GM12878 (cell line): ENCODE measurements around the gene IGFBP6. TPM values are rescaled to one million over a fixed set of nuclear protein-coding genes. Genes with fewer than 3 reads are reported as not detected.

Experiments used
- ATAC-seq: fragments of 200-7000 bp; cut with Tn5 transposase; 3 replicates; pipeline ENCODE4 v1.9.1; 2020; ENCODE audit warnings: mild to moderate bottlenecking, moderate library complexity
- BruUV-seq: library from RNA; stranded (reverse); fragments of 400-500 nt; replicated peaks from 2 replicates; lab custom pipeline; 2021; lab: Mats Ljungman, UMichigan
- CTCF ChIA-PET: fragments of 300-600 bp; sonication (Branson Sonifier 250); formaldehyde crosslinking; extraction: SDS; loops from one replicate; lab custom pipeline; 2021; ENCODE audit warnings: inconsistent platforms; lab: Yijun Ruan, JAX
- POLR2A ChIA-PET: fragments of 350-600 bp; formaldehyde crosslinking; extraction: SDS; loops from one replicate; lab custom pipeline; 2021; ENCODE audit warnings: inconsistent platforms; lab: Charles Lee
- RAD21 ChIA-PET: fragments of 300-600 bp; sonication (Branson Sonifier 250); formaldehyde crosslinking; loops from one replicate; lab custom pipeline; 2023; ENCODE audit warnings: antibody characterized with exemption; ENCODE audit not compliant: unreplicated experiment; lab: Charles Lee
- SMC1A ChIA-PET: fragments of 300-600 bp; sonication (Branson Sonifier 250); formaldehyde crosslinking; loops from one replicate; lab custom pipeline; 2023; ENCODE audit not compliant: unreplicated experiment, uncharacterized antibody; lab: Charles Lee
- DNase-seq: peaks from one replicate; pipeline ENCODE4 v3.0.0-alpha.2; 2011; ENCODE audit warnings: low read depth, low spot score
- FAIRE-seq: peaks from 3 replicates; lab custom pipeline; 2011; peaks lifted over from hg19 to GRCh38; lab: Jason Lieb, UNC
- H2AFZ ChIP-seq: 2 replicates; pipeline ENCODE4 v1.6.0; 2011; ENCODE audit warnings: low read depth, low read length, control low read depth; ENCODE audit not compliant: control insufficient read depth
- H3K27ac ChIP-seq: 2 replicates; pipeline ENCODE4 v1.5.1; 2011; ENCODE audit warnings: control low read depth; ENCODE audit not compliant: control insufficient read depth, insufficient read depth
- H3K27me3 ChIP-seq, 2 experiments: replicated peaks in 1 of 2; 2 replicates each; pipeline versions ENCODE4 v1.6.0 to v1.6.1; 2011; ENCODE audit warnings: low read length in 1 of 2; ENCODE audit not compliant: control insufficient read depth in 2 of 2, insufficient read depth in 2 of 2
- H3K36me3 ChIP-seq, 2 experiments: 2 replicates each; pipeline ENCODE4 v1.5.1; 2011; ENCODE audit warnings: low read length in 1 of 2; ENCODE audit not compliant: control insufficient read depth in 2 of 2, insufficient read depth in 2 of 2
- H3K4me1 ChIP-seq: 2 replicates; pipeline ENCODE4 v1.6.1; 2011; ENCODE audit warnings: mild to moderate bottlenecking, low read length, moderate library complexity, mixed read lengths; ENCODE audit not compliant: control insufficient read depth, insufficient read depth
- H3K4me2 ChIP-seq: 2 replicates; pipeline ENCODE4 v1.6.0; 2011; ENCODE audit warnings: control low read depth; ENCODE audit not compliant: control insufficient read depth, insufficient read depth
- H3K4me3 ChIP-seq: fragments of 200-600 bp; sonication (generic); 2 replicates; pipeline ENCODE4 v1.5.1; 2016
- H3K79me2 ChIP-seq: 2 replicates; pipeline ENCODE4 v1.6.0; 2011; ENCODE audit warnings: low read length; ENCODE audit not compliant: control insufficient read depth, insufficient read depth
- H3K9ac ChIP-seq: 2 replicates; pipeline ENCODE4 v1.8.0; 2011; ENCODE audit warnings: low read length, control low read depth, mixed read lengths; ENCODE audit not compliant: control insufficient read depth, insufficient read depth
- H3K9me3 ChIP-seq: replicated peaks from 3 replicates; pipeline ENCODE4 v1.5.1; 2011; ENCODE audit warnings: mild to moderate bottlenecking, low read length; ENCODE audit not compliant: control insufficient read depth, insufficient read depth
- H4K20me1 ChIP-seq: 2 replicates; pipeline ENCODE4 v1.6.0; 2011; ENCODE audit not compliant: control insufficient read depth, insufficient read depth
- CBX3 ChIP-seq: fragments of 200-600 bp; sonication (generic); IDR thresholded peaks from 2 replicates; pipeline ENCODE4 v1.6.1; 2016; ENCODE audit warnings: low read depth, borderline replicate concordance
- CTCF ChIP-seq, 3 experiments: IDR thresholded peaks in 2 of 3; conservative IDR thresholded peaks in 1 of 3; 2 replicates each; pipeline ENCODE4 v1.5.1; 2011; ENCODE audit warnings: low read depth in 3 of 3, low read length in 3 of 3, mild to moderate bottlenecking in 3 of 3, control low read depth in 2 of 3, moderate library complexity in 2 of 3, inconsistent platforms in 1 of 3, mixed read lengths in 1 of 3; ENCODE audit not compliant: control insufficient read depth in 2 of 3, insufficient read depth in 1 of 3; ENCODE audit errors: extremely low read depth in 1 of 3
- HDAC6 ChIP-seq: fragments of 200-600 bp; sonication (generic); IDR thresholded peaks from one replicate; pipeline ENCODE4 v1.8.0; 2017; ENCODE audit warnings: antibody characterized with exemption; ENCODE audit not compliant: unreplicated experiment
- WGBS: methylation state at CpG from one replicate; pipeline ENCODE4 v1.1.6; 2016; ENCODE audit warnings: low lambda C conversion rate; ENCODE audit not compliant: insufficient replicate concordance, insufficient coverage; ENCODE audit errors: missing lambda C conversion rate; 5-methylcytosine and 5-hydroxymethylcytosine counted together
- in situ Hi-C: fragments of 300-500 bp; cut with MboI; formaldehyde crosslinking; loops from 9 replicates; pipeline ENCODE4 v1.14.3; 2018; ENCODE audit warnings: mixed read lengths
- intact Hi-C: fragments of 100-400 bp; cut with micrococcal nuclease; formaldehyde crosslinking; loops from one replicate; pipeline ENCODE4 v1.14.2; 2022; ENCODE audit not compliant: unreplicated experiment
- polyA plus RNA-seq, 11 experiments: library from polyadenylated mRNA; depleted of rRNA in 4 of 11; unstranded in 6 of 11; stranded (reverse) in 5 of 11; fragments of >200 nt; fragmentation: Nextera tagmentation in 4 of 11; fragmentation: Illumina TruSeq in 1 of 11; extraction: Ambion mirVana in 4 of 11; extraction: Trizol in 1 of 11; gene quantifications; 1 replicate in 1 of 11; 2 replicates in 10 of 11; pipeline versions ENCODE4 v1.2.1 to v1.2.3, GENCODE V29; 2011 to 2016; ENCODE audit warnings: inconsistent platforms in 2 of 11, missing spikeins in 2 of 11, low read depth in 1 of 11
- total RNA-seq, 4 experiments: library from RNA; depleted of rRNA in 3 of 4; stranded (reverse); fragments of >200 nt in 3 of 4; fragmentation: Illumina TruSeq in 1 of 4; extraction: Trizol in 1 of 4; gene quantifications; 2 replicates each; pipeline versions ENCODE4 v1.2.1 to v1.2.3, GENCODE V29; 2013 to 2021

IGFBP6 gene
- total and polyA plus RNA-seq, 10 of the 15 experiments (the other 5 are each of a cell fraction or from before 2014, with no cell fraction given): 0.09 to 0.87 (median 0.56) TPM; not detected in 3

- Histone ChIP-seq H3K79me2 (no peaks in the 10 kb centered on the region), H3K4me2 (no peak overlapping the region; the same call in 1 of the 2 replicates), H3K36me3 (no peaks in the 10 kb centered on the region), H3K27ac (no peak overlapping the region), H4K20me1 (no peaks in the 10 kb centered on the region; the same call in 1 of the 2 replicates), H3K4me1 (peaks cover 15% of the 10 kb centered on the region), H3K9me3 (no peaks in the 10 kb centered on the region), H3K4me3 (peak overlapping the region; percentile 36; the same call in 1 of the 2 replicates), H3K9ac (peak overlapping the region; percentile 20; the same call in 1 of the 2 replicates), H3K27me3 (no peaks in the 10 kb centered on the region), H2AFZ (no peak overlapping the region)
- DNase-seq (no peak), FAIRE-seq (no peak), ATAC-seq (no peak)
- ChIA-PET POLR2A (interaction anchor here (0.6 to 0.9 kb wide), 2 partner anchors 55 to 64 kb away, joined by 3 to 4 read pairs; no protein-coding TSS in a partner anchor), CTCF (interaction anchor here (0.6 to 2.1 kb wide), 11 partner anchors 11 to 98 kb away, joined by 3 to 12 read pairs (median 6); partner anchors contain the start of genes EIF4B and SPRYD3), SMC1A (interaction anchor here (0.6 to 1.1 kb wide), 3 partner anchors 53 to 219 kb away, joined by 3 read pairs; no protein-coding TSS in a partner anchor), RAD21 (interaction anchor here (0.6 to 1.5 kb wide), 6 partner anchors 37 to 275 kb away, joined by 3 to 4 read pairs (median 4); partner anchors contain the start of genes IGFBP6 and MYG1)
- 73% methylated on average over 10 of the region's 10 CpGs for WGBS
- in situ Hi-C loops: no loop called here
- TF ChIP-seq CTCF (IDR thresholded peaks at IDR 0.05 in 2 of 3, conservative IDR thresholded peaks at IDR 0.05 in 1 of 3; ENCODE audit: control insufficient read depth in 2 of 3, extremely low read depth in 1 of 3, insufficient read depth in 1 of 3, low read depth in 3 of 3, low read length in 3 of 3) (0 out of 6 replicates have a peak, but pooled peaks of 2 of the 3 experiments have one; percentile 1 to 5), HDAC6 (no peak), CBX3 (no peak)
- intact Hi-C loops: no loop called here
- no TSS peak for BruUV-seq
These were observed 49.3 kb upstream of the IGFBP6 start for GRCh38 chr12:53048033-53048779.
